GM10248 (cell line): Measurements from ENCODE around the gene PTER.
A peak's percentile ranks its signal among the peaks of the same experiment; 100 is the strongest.

Source experiments
- CTCF ChIA-PET: fragments of 300-600 bp; sonication (Branson Sonifier 250); formaldehyde crosslinking; extraction: SDS; loops from one replicate; lab custom pipeline; 2021; ENCODE audit warnings: antibody characterized with exemption; lab: Yijun Ruan, JAX
- POLR2A ChIA-PET: fragments of 350-650 bp; sonication (Branson Sonifier 250); formaldehyde crosslinking; extraction: SDS; loops from one replicate; lab custom pipeline; 2020; ENCODE audit warnings: antibody characterized with exemption; lab: Yijun Ruan, JAX
- DNase-seq: peaks from one replicate; pipeline ENCODE4 v3.0.0; 2012; ENCODE audit errors: extremely low spot score
- TF ChIP-seq, protein P1 (sequence below): IDR thresholded peaks from 2 replicates; pipeline ENCODE4 v1.5.1; 2012; ENCODE audit warnings: mild to moderate bottlenecking, low read depth; ENCODE audit errors: extremely low read depth, missing control alignments, control extremely low read depth

PTER gene

DNA sequence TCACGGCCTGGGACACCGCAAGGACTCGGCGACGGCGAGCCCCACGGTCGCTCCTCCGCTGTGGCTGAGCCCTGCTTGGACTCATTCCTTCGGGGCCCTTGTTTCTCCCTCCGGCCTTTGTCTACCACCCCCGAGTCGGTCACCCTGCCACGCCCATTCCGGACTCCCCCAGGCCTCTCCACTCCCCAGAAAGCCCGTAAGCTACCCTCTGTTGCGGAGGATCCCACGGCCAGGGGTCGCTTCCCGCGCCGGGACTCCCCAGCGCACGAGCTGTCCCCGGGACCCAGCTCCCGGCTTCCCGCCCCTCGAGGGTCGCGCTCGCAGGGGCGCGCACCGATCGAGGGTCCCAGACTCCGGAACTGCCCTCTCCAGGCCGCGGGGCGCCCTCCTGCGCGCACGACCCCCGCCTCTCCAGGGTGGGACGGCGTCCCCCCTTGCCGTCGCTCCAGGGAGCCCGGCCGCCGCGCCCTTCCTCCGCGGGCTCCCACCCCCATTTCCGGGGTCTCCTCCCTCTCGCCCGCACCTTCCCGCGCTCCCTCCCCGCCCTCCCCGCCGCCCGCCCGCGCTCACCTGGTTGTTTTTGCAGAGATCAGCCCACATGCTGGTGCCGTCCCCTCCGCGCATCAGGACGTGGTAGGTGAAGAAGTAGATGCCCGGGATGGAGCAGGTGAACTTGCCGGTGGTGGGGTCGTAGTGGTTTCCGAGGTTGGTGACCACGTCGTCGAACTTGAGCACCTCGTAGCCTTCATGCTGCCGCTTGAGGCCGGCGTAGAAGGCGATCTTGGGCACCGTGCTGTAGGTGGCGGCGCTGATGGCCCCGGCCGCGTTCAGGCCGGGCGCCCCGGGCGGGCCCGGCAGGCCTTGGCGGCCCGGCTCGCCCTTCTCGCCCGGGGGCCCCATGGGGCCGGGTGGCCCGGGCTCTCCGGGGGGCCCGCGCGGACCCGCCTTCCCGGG is 83.4 kb downstream of the PTER start:
- TF ChIP-seq, protein P1, sequence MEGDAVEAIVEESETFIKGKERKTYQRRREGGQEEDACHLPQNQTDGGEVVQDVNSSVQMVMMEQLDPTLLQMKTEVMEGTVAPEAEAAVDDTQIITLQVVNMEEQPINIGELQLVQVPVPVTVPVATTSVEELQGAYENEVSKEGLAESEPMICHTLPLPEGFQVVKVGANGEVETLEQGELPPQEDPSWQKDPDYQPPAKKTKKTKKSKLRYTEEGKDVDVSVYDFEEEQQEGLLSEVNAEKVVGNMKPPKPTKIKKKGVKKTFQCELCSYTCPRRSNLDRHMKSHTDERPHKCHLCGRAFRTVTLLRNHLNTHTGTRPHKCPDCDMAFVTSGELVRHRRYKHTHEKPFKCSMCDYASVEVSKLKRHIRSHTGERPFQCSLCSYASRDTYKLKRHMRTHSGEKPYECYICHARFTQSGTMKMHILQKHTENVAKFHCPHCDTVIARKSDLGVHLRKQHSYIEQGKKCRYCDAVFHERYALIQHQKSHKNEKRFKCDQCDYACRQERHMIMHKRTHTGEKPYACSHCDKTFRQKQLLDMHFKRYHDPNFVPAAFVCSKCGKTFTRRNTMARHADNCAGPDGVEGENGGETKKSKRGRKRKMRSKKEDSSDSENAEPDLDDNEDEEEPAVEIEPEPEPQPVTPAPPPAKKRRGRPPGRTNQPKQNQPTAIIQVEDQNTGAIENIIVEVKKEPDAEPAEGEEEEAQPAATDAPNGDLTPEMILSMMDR, result no peak
- DNase-seq, result peak; percentile 40
- ChIA-PET POLR2A (no interaction called here), CTCF (interaction anchor here (1.0 to 2.7 kb wide), 3 partner anchors 27 to 88 kb away, joined by 3 to 7 read pairs (median 3); no protein-coding TSS in a partner anchor)

DNA sequence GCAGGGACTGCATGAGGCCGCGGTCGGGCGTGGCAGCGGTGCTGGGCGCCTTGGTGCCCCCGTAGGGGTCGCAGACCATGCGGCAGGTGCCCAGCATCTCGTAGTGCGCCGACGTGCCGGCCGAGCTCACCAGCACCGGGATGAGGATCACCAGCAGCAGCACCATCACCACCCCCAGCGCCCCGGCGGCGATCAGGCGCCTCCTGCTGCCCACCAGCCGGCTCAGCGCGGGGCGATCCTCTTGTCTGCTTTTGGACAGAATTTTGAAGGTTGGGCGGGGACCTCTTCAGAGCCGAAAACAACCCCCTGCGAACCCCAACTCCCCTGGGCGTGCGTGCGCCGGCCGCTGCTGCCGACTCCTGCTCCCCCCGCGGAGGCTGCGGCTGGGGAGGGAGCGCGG is 84.1 kb downstream of the PTER start:
- POLR2A ChIA-PET, result no interaction called here
- CTCF ChIA-PET, result interaction anchor here (0.6 to 2.7 kb wide), 6 partner anchors 9 to 204 kb away, joined by 3 to 7 read pairs (median 3); no protein-coding TSS in a partner anchor
- TF ChIP-seq, protein P1, result peak; percentile 48
- peak; percentile 61 for DNase-seq

DNA sequence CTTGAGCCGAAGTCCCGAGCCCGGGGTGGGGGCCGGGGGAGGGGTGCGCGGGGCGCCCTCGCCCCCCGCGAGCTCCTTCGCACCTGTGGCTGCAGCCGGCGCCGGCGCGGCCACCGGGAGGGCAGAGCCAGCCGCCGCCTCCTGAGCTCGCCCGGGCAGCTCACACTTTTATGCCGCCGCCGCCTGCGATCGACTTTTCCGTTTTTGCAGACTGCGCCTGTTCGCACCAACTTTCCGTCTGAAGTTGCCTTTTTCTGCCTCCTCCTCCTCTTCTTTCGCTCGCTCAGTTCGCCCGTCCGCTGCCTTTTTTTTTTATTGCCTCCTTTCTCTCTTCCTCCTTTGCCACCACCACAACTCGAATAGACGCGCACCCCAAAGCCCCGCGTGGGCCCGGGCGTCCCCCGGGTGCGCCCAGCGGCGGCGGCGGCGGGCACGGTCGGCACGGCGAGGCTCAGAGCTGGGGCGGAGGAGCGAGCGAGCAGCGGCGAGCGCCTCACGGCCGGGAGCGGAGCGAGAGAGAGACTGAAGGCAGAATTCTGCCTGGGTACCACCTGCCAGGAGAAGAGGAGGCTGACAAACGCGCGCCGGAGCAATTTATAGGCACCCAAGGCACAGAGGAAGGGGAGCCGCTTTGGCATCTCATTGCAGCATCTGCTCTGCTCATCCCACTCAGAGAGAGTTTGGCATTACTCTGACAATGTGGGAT is 84.7 kb downstream of the PTER start, which contains the start of gene C1QL3:
Gene C1QL3 (minus strand): TSS at position 569 of the 706 bp plus-strand sequence. CDS start 814 bp downstream, outside the sequence.
- ChIA-PET POLR2A (no interaction called here), CTCF (interaction anchor here (0.6 to 2.7 kb wide), 5 partner anchors 9 to 204 kb away, joined by 3 to 7 read pairs (median 3); no protein-coding TSS in a partner anchor)
- TF ChIP-seq, protein P1, result no peak
- peak; percentile 49 for DNase-seq

DNA sequence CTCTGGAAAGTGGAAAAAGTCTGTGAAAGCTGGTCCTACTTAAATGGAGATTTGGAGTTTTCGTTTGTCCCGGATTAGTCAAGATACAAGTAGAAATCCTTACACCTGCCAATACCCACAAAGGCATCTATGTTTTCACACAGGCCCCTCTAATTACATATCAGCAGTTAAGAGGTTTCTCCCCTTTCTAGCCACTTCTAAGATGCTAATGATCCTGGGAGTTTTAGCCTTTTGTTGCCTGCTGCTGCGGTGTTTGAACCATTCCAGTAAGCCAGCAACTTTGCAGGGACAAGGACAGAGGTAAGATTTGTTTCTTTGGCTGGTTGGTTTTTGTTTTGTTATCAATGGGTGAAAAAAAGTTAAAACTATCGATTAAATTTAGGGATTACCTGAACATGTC is 90.6 kb downstream of the PTER start:
- CTCF ChIA-PET, result interaction anchor here (1.4 to 1.7 kb wide), 2 partner anchors 9 to 17 kb away, joined by 4 read pairs; no protein-coding TSS in a partner anchor
- POLR2A ChIA-PET, result no interaction called here
- no peak for DNase-seq
- TF ChIP-seq, protein P1, result no peak

DNA sequence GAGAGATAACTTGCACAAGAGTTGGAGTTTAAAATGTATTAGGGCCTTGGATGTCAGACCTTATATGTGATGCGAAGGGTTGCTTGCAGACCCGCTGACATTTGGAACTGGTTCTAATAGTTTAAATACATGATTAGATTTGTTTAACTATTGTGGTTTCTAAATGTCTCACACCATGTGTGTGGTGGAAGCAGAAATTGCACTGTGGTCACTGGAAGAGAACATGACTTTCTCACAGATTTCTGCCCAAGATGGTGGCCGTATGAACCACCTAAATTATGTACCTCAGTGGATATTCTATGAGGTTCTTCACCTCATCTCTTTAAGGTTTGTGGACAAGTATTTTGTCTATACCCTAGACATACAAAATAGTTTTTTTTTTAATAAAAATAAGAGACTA is 93.0 kb downstream of the PTER start:
- TF ChIP-seq, protein P1, result no peak
- ChIA-PET POLR2A (no interaction called here), CTCF (interaction anchor here (0.8 to 1.5 kb wide), 3 partner anchors 9 to 15 kb away, joined by 3 read pairs; partner anchors contain the start of gene C1QL3)
- no peak for DNase-seq

DNA sequence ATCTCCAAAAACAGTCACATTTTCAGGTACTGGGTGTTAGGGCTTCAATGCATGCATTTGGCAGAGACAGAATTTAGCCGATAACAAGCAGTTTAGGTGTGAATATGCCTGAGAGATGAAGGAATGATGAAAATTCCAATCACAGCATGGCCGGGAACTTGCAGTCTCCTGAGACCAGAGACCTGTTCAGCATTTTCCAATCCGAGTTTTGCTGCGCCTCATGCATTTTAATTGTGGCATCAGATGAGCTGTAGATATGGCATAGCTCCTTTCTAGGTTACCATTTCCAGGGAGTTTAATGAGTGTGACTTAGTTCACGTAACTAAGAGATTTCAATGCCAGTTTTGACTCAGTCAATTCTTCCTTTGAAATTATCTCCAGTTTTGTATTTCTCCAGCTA is 99.3 kb downstream of the PTER start:
- ChIA-PET POLR2A (no interaction called here), CTCF (interaction anchor here (1.2 to 3.3 kb wide), 2 partner anchors 8 kb away, joined by 4 to 20 read pairs; no protein-coding TSS in a partner anchor)
- TF ChIP-seq, protein P1, result no peak
- DNase-seq, result no peak
